ENCODE data around the gene TMEM252. TPM values are rescaled to one million over a fixed set of nuclear protein-coding genes. Genes with fewer than 3 reads are reported as not detected.

TMEM252 gene
- total RNA-seq, 2 donors from 2014 or later = not detected

DNA sequence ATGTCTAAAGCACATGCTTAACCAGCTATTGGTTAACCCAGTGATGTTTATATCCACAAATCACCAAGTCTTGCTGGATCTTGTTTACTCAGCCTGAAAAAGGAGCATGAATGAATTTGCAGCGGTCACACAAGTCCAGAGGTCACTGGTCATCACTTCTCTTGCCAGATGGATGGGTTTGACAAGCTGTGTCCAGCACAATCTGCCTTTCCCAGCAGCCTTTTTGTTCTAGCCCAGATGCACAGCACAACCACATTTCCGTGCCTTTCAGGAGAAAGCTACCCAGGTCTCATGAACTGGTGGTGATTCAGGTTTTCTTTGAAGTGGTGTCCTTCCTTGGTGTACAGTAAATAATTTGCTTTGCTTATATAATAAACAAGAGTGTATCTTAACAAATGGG, 32.1 kb downstream of the TMEM252 start:
- Mint-ChIP-seq H3K27ac (no peak overlapping the region), H3K4me3 (no peak overlapping the region), H3K27me3 (ENCODE audit: insufficient read depth) (peaks cover 93% of the 10 kb centered on the region), H3K36me3 (ENCODE audit: low read depth) (no peaks in the 10 kb centered on the region), H3K4me1 (peaks cover 7% of the 10 kb centered on the region), H3K9me3 (no peaks in the 10 kb centered on the region)
- Histone ChIP-seq H3K4me1 (ENCODE audit: control insufficient read depth, insufficient read depth, low read length) (no peaks in the 10 kb centered on the region), H3K27ac (ENCODE audit: low read depth, low read length) (no peak overlapping the region), H3K9ac (ENCODE audit: extremely low read depth, low read length, poor library complexity, severe bottlenecking) (no peak overlapping the region), H3K4me3 (ENCODE audit: low read length) (no peak overlapping the region), H3K36me3 (ENCODE audit: control insufficient read depth, insufficient read depth, low read length) (no peaks in the 10 kb centered on the region), H3K27me3 (ENCODE audit: control insufficient read depth, insufficient read depth, low read length, poor library complexity, severe bottlenecking) (peaks cover 80% of the 10 kb centered on the region), H3K9me3 (ENCODE audit: control insufficient read depth, low read length) (no peaks in the 10 kb centered on the region)
- 60 to 75% methylated on average over 1 to 2 of the region's 2 CpGs for WGBS, 2 experiments (ENCODE audit: insufficient coverage in 1 of 2, insufficient read length in 1 of 2)
- no peak for DNase-seq
- no peak for TF ChIP-seq CTCF (conservative IDR thresholded peaks at IDR 0.05)

DNA sequence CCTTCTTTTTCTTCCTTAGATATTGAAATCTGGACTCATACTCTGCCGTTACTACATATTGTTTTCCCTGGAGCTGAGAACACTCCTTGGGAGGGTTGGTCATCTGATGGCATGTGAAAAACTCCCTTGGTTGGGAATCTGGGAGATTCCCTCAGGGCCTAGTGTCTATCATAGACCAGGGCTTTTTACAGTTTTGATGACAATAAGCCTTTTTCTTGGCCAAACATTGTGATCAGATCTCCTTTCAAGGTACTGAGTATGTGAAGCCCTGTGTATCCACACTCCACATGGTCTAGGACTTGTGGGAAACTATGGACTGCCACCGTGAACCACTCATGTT, 32.9 kb downstream of the TMEM252 start:
- Histone ChIP-seq H3K4me1 (ENCODE audit: control insufficient read depth, insufficient read depth, low read length) (no peaks in the 10 kb centered on the region), H3K27me3 (ENCODE audit: control insufficient read depth, insufficient read depth, low read length, poor library complexity, severe bottlenecking) (peaks cover 72% of the 10 kb centered on the region), H3K9me3 (ENCODE audit: control insufficient read depth, low read length) (no peaks in the 10 kb centered on the region), H3K4me3 (ENCODE audit: low read length) (no peak overlapping the region), H3K36me3 (ENCODE audit: control insufficient read depth, insufficient read depth, low read length) (no peaks in the 10 kb centered on the region), H3K9ac (ENCODE audit: extremely low read depth, low read length, poor library complexity, severe bottlenecking) (no peak overlapping the region), H3K27ac (ENCODE audit: low read depth, low read length) (no peak overlapping the region)
- no peak for DNase-seq
- Mint-ChIP-seq H3K36me3 (ENCODE audit: low read depth) (no peaks in the 10 kb centered on the region), H3K4me3 (no peak overlapping the region), H3K9me3 (no peaks in the 10 kb centered on the region), H3K27ac (no peak overlapping the region), H3K4me1 (peaks cover 7% of the 10 kb centered on the region), H3K27me3 (ENCODE audit: insufficient read depth) (peaks cover 92% of the 10 kb centered on the region)
- peak; percentile 1 for TF ChIP-seq CTCF (conservative IDR thresholded peaks at IDR 0.05)
- WGBS, 2 experiments (ENCODE audit: insufficient coverage in 1 of 2, insufficient read length in 1 of 2) = 51% methylated on average over 2 of the region's 2 CpGs; no CpG with 5 or more reads in 1 of the 2 experiments

- Mint-ChIP-seq H3K27me3 (ENCODE audit: insufficient read depth) (peaks cover 88% of the 10 kb centered on the region), H3K4me3 (no peak overlapping the region), H3K36me3 (ENCODE audit: low read depth) (no peaks in the 10 kb centered on the region), H3K27ac (no peak overlapping the region), H3K9me3 (no peaks in the 10 kb centered on the region), H3K4me1 (peaks cover 10% of the 10 kb centered on the region)
- peak; percentile 82 for TF ChIP-seq CTCF (conservative IDR thresholded peaks at IDR 0.05)
- Histone ChIP-seq H3K9me3 (ENCODE audit: control insufficient read depth, low read length) (no peaks in the 10 kb centered on the region), H3K4me1 (ENCODE audit: control insufficient read depth, insufficient read depth, low read length) (no peaks in the 10 kb centered on the region), H3K36me3 (ENCODE audit: control insufficient read depth, insufficient read depth, low read length) (no peaks in the 10 kb centered on the region), H3K27ac (ENCODE audit: low read depth, low read length) (no peak overlapping the region), H3K9ac (ENCODE audit: extremely low read depth, low read length, poor library complexity, severe bottlenecking) (no peak overlapping the region), H3K27me3 (ENCODE audit: control insufficient read depth, insufficient read depth, low read length, poor library complexity, severe bottlenecking) (peaks cover 67% of the 10 kb centered on the region), H3K4me3 (ENCODE audit: low read length) (no peak overlapping the region)
- no peak for DNase-seq
- 46 to 59% methylated on average over 5 to 7 of the region's 7 CpGs for WGBS, 2 experiments (ENCODE audit: insufficient coverage in 1 of 2, insufficient read length in 1 of 2)
Observed at GRCh38 chr9:68507130-68507805, 33.4 kb downstream of the TMEM252 start.
